Muscle layer of colon (tissue), 2 donors: Measurements from ENCODE around the gene EHBP1.

ENCODE experiments used
- H3K27ac ChIP-seq: one replicate; pipeline ENCODE4 v1.7.0; 2013; ENCODE audit warnings: low read depth, mild to moderate bottlenecking, low read length, moderate library complexity
- H3K27me3 ChIP-seq, 2 donors: one replicate each; pipeline ENCODE4 v1.7.0; 2013; ENCODE audit warnings: low read length in 2 of 2, mild to moderate bottlenecking in 2 of 2; ENCODE audit not compliant: insufficient read depth in 2 of 2, control insufficient read depth in 1 of 2
- H3K36me3 ChIP-seq: one replicate; pipeline ENCODE4 v1.7.0; 2013; ENCODE audit warnings: mild to moderate bottlenecking, low read length; ENCODE audit not compliant: insufficient read depth
- H3K4me1 ChIP-seq: one replicate; pipeline ENCODE4 v1.7.0; 2013; ENCODE audit warnings: mild to moderate bottlenecking, low read length; ENCODE audit not compliant: insufficient read depth
- H3K4me3 ChIP-seq, 2 donors: one replicate each; pipeline ENCODE4 v1.7.0; 2013; ENCODE audit warnings: low read length in 2 of 2, low read depth in 1 of 2, mild to moderate bottlenecking in 1 of 2, moderate library complexity in 1 of 2
- H3K9ac ChIP-seq: one replicate; pipeline ENCODE4 v1.7.0; 2013; ENCODE audit warnings: low read length
- H3K9me3 ChIP-seq: one replicate; pipeline ENCODE4 v1.7.0; 2013; ENCODE audit warnings: mild to moderate bottlenecking, low read length
- donor health status: abdominal sarcoma.
- donor health status: Adenocarcinoma of cecum.

EHBP1 gene

GRCh38 chr2:62765619-62766376 is 60.3 kb downstream of the EHBP1 start:
- Histone ChIP-seq H3K4me1 (peaks cover 16% of the 10 kb centered on the region), H3K36me3 (no peaks in the 10 kb centered on the region), H3K27ac (no peak overlapping the region), H3K9ac (no peak overlapping the region), H3K4me3 (no peak overlapping the region), H3K27me3 (no peaks in the 10 kb centered on the region), H3K9me3 (no peaks in the 10 kb centered on the region)

- Histone ChIP-seq H3K4me1 (peaks cover 7% of the 10 kb centered on the region), H3K9me3 (no peaks in the 10 kb centered on the region), H3K36me3 (no peaks in the 10 kb centered on the region), H3K27me3 (no peaks in the 10 kb centered on the region), H3K27ac (no peak overlapping the region), H3K9ac (no peak overlapping the region), H3K4me3 (no peak overlapping the region)
Measured at GRCh38 chr2:62768615-62769014, 63.1 kb downstream of the EHBP1 start.

GRCh38 chr2:62770629-62771028 is 65.1 kb downstream of the EHBP1 start:
- no peaks in the 10 kb centered on the region for H3K27me3 ChIP-seq
- no peak overlapping the region for H3K4me3 ChIP-seq
- no peak overlapping the region for H3K9ac ChIP-seq
- H3K4me1 ChIP-seq: peaks cover 17% of the 10 kb centered on the region
- H3K9me3 ChIP-seq: no peaks in the 10 kb centered on the region
- no peaks in the 10 kb centered on the region for H3K36me3 ChIP-seq
- no peak overlapping the region for H3K27ac ChIP-seq

- Histone ChIP-seq H3K9ac (no peak overlapping the region), H3K27ac (no peak overlapping the region), H3K4me3 (no peak overlapping the region), H3K9me3 (no peaks in the 10 kb centered on the region), H3K27me3 (no peaks in the 10 kb centered on the region), H3K4me1 (peaks cover 17% of the 10 kb centered on the region), H3K36me3 (no peaks in the 10 kb centered on the region)
Measured at GRCh38 chr2:62774555-62775366, 69.2 kb downstream of the EHBP1 start.

- H3K4me3 ChIP-seq: no peak overlapping the region
Measured at GRCh38 chr2:62775367-62775668, 69.8 kb downstream of the EHBP1 start.

GRCh38 chr2:62783679-62784078 is 78.2 kb downstream of the EHBP1 start:
- Histone ChIP-seq H3K4me3 (no peak overlapping the region), H3K4me1 (peaks cover 5% of the 10 kb centered on the region), H3K9me3 (no peaks in the 10 kb centered on the region), H3K27ac (no peak overlapping the region), H3K27me3 (no peaks in the 10 kb centered on the region), H3K9ac (no peak overlapping the region), H3K36me3 (no peaks in the 10 kb centered on the region)

More at GRCh38 chr2:62775367-62775668, 69.8 kb downstream of the EHBP1 start:
- peaks cover 17% of the 10 kb centered on the region for H3K4me1 ChIP-seq
- no peaks in the 10 kb centered on the region for H3K27me3 ChIP-seq
- H3K9ac ChIP-seq: no peak overlapping the region
- H3K27ac ChIP-seq: no peak overlapping the region
- no peaks in the 10 kb centered on the region for H3K36me3 ChIP-seq
- H3K9me3 ChIP-seq: no peaks in the 10 kb centered on the region

- Histone ChIP-seq H3K9me3 (no peaks in the 10 kb centered on the region), H3K27me3 (no peaks in the 10 kb centered on the region), H3K9ac (no peak overlapping the region), H3K36me3 (no peaks in the 10 kb centered on the region), H3K4me1 (peaks cover 12% of the 10 kb centered on the region), H3K4me3 (no peak overlapping the region), H3K27ac (no peak overlapping the region)
Measured at GRCh38 chr2:62784341-62784740, 78.8 kb downstream of the EHBP1 start.

GRCh38 chr2:62785216-62785615 is 79.7 kb downstream of the EHBP1 start:
- Histone ChIP-seq H3K9ac (no peak overlapping the region), H3K4me1 (peaks cover 20% of the 10 kb centered on the region), H3K9me3 (no peaks in the 10 kb centered on the region), H3K27me3 (no peaks in the 10 kb centered on the region), H3K27ac (no peak overlapping the region), H3K4me3 (no peak overlapping the region), H3K36me3 (no peaks in the 10 kb centered on the region)

- H3K4me3 ChIP-seq: no peak overlapping the region
- H3K27me3 ChIP-seq: no peaks in the 10 kb centered on the region
- H3K9me3 ChIP-seq: no peaks in the 10 kb centered on the region
- H3K27ac ChIP-seq: no peak overlapping the region
- H3K36me3 ChIP-seq: no peaks in the 10 kb centered on the region
- peaks cover 24% of the 10 kb centered on the region for H3K4me1 ChIP-seq
- H3K9ac ChIP-seq: no peak overlapping the region
Measured at GRCh38 chr2:62785810-62786597, 80.5 kb downstream of the EHBP1 start.

GRCh38 chr2:62787386-62787785 is 81.9 kb downstream of the EHBP1 start:
- Histone ChIP-seq H3K4me1 (peaks cover 24% of the 10 kb centered on the region), H3K4me3 (no peak overlapping the region), H3K27ac (no peak overlapping the region), H3K36me3 (no peaks in the 10 kb centered on the region), H3K9ac (no peak overlapping the region), H3K27me3 (no peaks in the 10 kb centered on the region), H3K9me3 (no peaks in the 10 kb centered on the region)

- Histone ChIP-seq H3K9ac (no peak overlapping the region), H3K27me3 (no peaks in the 10 kb centered on the region), H3K36me3 (no peaks in the 10 kb centered on the region), H3K27ac (no peak overlapping the region), H3K4me3 (no peak overlapping the region), H3K9me3 (no peaks in the 10 kb centered on the region), H3K4me1 (peaks cover 30% of the 10 kb centered on the region)
Measured at GRCh38 chr2:62789518-62789917, 84.0 kb downstream of the EHBP1 start.
